SK-N-SH (cell line): ENCODE measurements around the gene CHEK2. TPM values are rescaled to one million over a fixed set of nuclear protein-coding genes. Genes with fewer than 3 reads are reported as not detected.

Source experiments
- CTCF ChIA-PET: fragments of 300-600, 350-600 bp; formaldehyde crosslinking; extraction: SDS; loops from one replicate; lab custom pipeline; 2021; lab: Yijun Ruan, JAX
- POLR2A ChIA-PET: fragments of 350-600 bp; sonication (Branson Sonifier 250); formaldehyde crosslinking; extraction: SDS; loops from one replicate; lab custom pipeline; 2020; ENCODE audit warnings: antibody characterized with exemption, inconsistent platforms; lab: Yijun Ruan, JAX
- DNase-seq: peaks from one replicate; pipeline ENCODE4 v3.0.0; 2012
- H2AFZ ChIP-seq: fragments of 200-600 bp; sonication (generic); 2 replicates; pipeline ENCODE4 v1.8.1; 2016; ENCODE audit warnings: antibody characterized with exemption, mild to moderate bottlenecking, low read depth
- H3F3A ChIP-seq: fragments of 200-600 bp; sonication (generic); replicated peaks from 2 replicates; pipeline ENCODE3; 2016; ENCODE audit warnings: antibody characterized with exemption, mild to moderate bottlenecking; ENCODE audit not compliant: insufficient read depth
- H3K27ac ChIP-seq, 2 experiments: fragments of 200-500 bp in 1 of 2; fragments of 200-600 bp in 1 of 2; sonication (Bioruptor generic) in 1 of 2; sonication (generic), shearing (Covaris generic) in 1 of 2; 2 replicates each; pipeline versions ENCODE4 v1.5.1 to v1.6.1; 2014 to 2016; ENCODE audit warnings: low read depth in 2 of 2, inconsistent platforms in 1 of 2, low read length in 1 of 2, mild to moderate bottlenecking in 1 of 2, mixed read lengths in 1 of 2
- H3K27me3 ChIP-seq: fragments of 200-600 bp; sonication (generic), shearing (Covaris generic); 2 replicates; pipeline ENCODE4 v1.6.1; 2016; ENCODE audit warnings: mixed run types; ENCODE audit not compliant: insufficient read depth
- H3K36me3 ChIP-seq, 2 experiments: fragments of 200-500 bp in 1 of 2; fragments of 200-600 bp in 1 of 2; sonication (Bioruptor generic) in 1 of 2; sonication (generic) in 1 of 2; replicated peaks in 1 of 2; 2 replicates each; pipeline versions ENCODE3 to v1.5.1; 2014 to 2016; ENCODE audit warnings: low read length in 1 of 2, mild to moderate bottlenecking in 1 of 2; ENCODE audit not compliant: insufficient read depth in 2 of 2, control insufficient read depth in 1 of 2
- H3K4me1 ChIP-seq, 2 experiments: fragments of 200-500 bp in 1 of 2; fragments of 200-600 bp in 1 of 2; sonication (Bioruptor generic) in 1 of 2; sonication (generic), shearing (Covaris generic) in 1 of 2; 2 replicates each; pipeline versions ENCODE4 v1.5.1 to v1.6.1; 2014 to 2016; ENCODE audit warnings: low read depth in 1 of 2, low read length in 1 of 2, mixed run types in 1 of 2; ENCODE audit not compliant: insufficient read depth in 2 of 2, control insufficient read depth in 1 of 2
- H3K4me2 ChIP-seq: fragments of 200-600 bp; sonication (generic), shearing (Covaris generic); 2 replicates; pipeline ENCODE4 v1.6.1; 2017; ENCODE audit warnings: mixed run types
- H3K4me3 ChIP-seq, 2 experiments: fragments of 200-500 bp in 1 of 2; fragments of 200-600 bp in 1 of 2; sonication (Bioruptor generic) in 1 of 2; sonication (generic), shearing (Covaris generic) in 1 of 2; 2 replicates each; pipeline versions ENCODE4 v1.5.1 to v1.8.1; 2014 to 2016; ENCODE audit warnings: low read depth in 2 of 2, inconsistent platforms in 1 of 2, low read length in 1 of 2, mild to moderate bottlenecking in 1 of 2, mixed read lengths in 1 of 2, moderate library complexity in 1 of 2
- H3K79me2 ChIP-seq: fragments of 200-600 bp; sonication (generic); 2 replicates; pipeline ENCODE4 v1.8.1; 2017; ENCODE audit warnings: mild to moderate bottlenecking; ENCODE audit not compliant: insufficient read depth
- H3K9ac ChIP-seq: fragments of 200-600 bp; sonication (generic); 2 replicates; pipeline ENCODE4 v1.6.1; 2017; ENCODE audit warnings: mixed run types
- H3K9me2 ChIP-seq: fragments of 200-600 bp; sonication (generic); 2 replicates; pipeline ENCODE4 v1.6.1; 2017; ENCODE audit warnings: mixed run types
- H3K9me3 ChIP-seq: fragments of 200-600 bp; sonication (generic); 2 replicates; pipeline ENCODE4 v1.6.1; 2017; ENCODE audit warnings: mixed run types, mild to moderate bottlenecking, moderate library complexity
- H4K20me1 ChIP-seq: fragments of 200-600 bp; sonication (generic); 2 replicates; pipeline ENCODE4 v1.6.1; 2017; ENCODE audit warnings: mild to moderate bottlenecking, mixed run types; ENCODE audit not compliant: insufficient read depth
- FOXM1 ChIP-seq: IDR thresholded peaks from 2 replicates; pipeline ENCODE4 v1.4.0; 2012; ENCODE audit warnings: low read depth, mild to moderate bottlenecking
- GABPA ChIP-seq: IDR thresholded peaks from 2 replicates; pipeline ENCODE4 v1.4.0; 2012; ENCODE audit warnings: low read depth, mild to moderate bottlenecking
- JUND ChIP-seq: IDR thresholded peaks from 2 replicates; pipeline ENCODE4 v1.4.0; 2012
- MEF2A ChIP-seq: IDR thresholded peaks from 2 replicates; pipeline ENCODE4 v1.4.0; 2012; ENCODE audit warnings: low read depth, borderline replicate concordance
- MXI1 ChIP-seq: IDR thresholded peaks from 2 replicates; pipeline ENCODE4 v1.6.1; 2012; ENCODE audit warnings: mild to moderate bottlenecking, low read depth, low read length, improper control_type of control experiment
- NRF1 ChIP-seq: IDR thresholded peaks from 2 replicates; pipeline ENCODE4 v1.6.1; 2012; ENCODE audit warnings: low read depth, mild to moderate bottlenecking, low read length
- RAD21 ChIP-seq: IDR thresholded peaks from 2 replicates; pipeline ENCODE4 v1.6.1; 2012; ENCODE audit warnings: mild to moderate bottlenecking, low read length
- RCOR1 ChIP-seq: fragments of 150-350 bp; IDR thresholded peaks from 2 replicates; pipeline ENCODE4 v1.6.1; 2017; ENCODE audit warnings: antibody characterized with exemption, low read length
- RFX5 ChIP-seq: IDR thresholded peaks from 2 replicates; pipeline ENCODE4 v1.6.1; 2012; ENCODE audit warnings: mild to moderate bottlenecking, improper control_type of control experiment, low read length
- RXRA ChIP-seq: IDR thresholded peaks from 2 replicates; pipeline ENCODE4 v1.4.0; 2012; ENCODE audit warnings: low read depth, mild to moderate bottlenecking, borderline replicate concordance
- SIN3A ChIP-seq: IDR thresholded peaks from 2 replicates; pipeline ENCODE4 v1.6.1; 2012; ENCODE audit warnings: low read depth, mild to moderate bottlenecking, low read length, moderate library complexity, borderline replicate concordance
- SMC3 ChIP-seq: IDR thresholded peaks from 2 replicates; pipeline ENCODE4 v1.6.1; 2012; ENCODE audit warnings: low read depth, low read length, improper control_type of control experiment
- TAF1 ChIP-seq: IDR thresholded peaks from 2 replicates; pipeline ENCODE4 v1.6.1; 2012; ENCODE audit warnings: low read depth, mild to moderate bottlenecking, low read length, moderate library complexity, borderline replicate concordance
- YY1 ChIP-seq: IDR thresholded peaks from 2 replicates; pipeline ENCODE4 v1.4.0; 2012; ENCODE audit warnings: low read depth, mild to moderate bottlenecking
- WGBS: methylation state at CpG from one replicate; pipeline ENCODE4 v1.1.6; 2017; ENCODE audit warnings: low lambda C conversion rate; 5-methylcytosine and 5-hydroxymethylcytosine counted together
- polyA plus RNA-seq, 3 experiments: library from polyadenylated mRNA; depleted of rRNA; stranded (reverse); fragments of >200 nt; gene quantifications; 2 replicates each; pipeline ENCODE4 v1.2.3, GENCODE V29; 2012
- TF ChIP-seq, protein P1 (sequence below): IDR thresholded peaks from 2 replicates; pipeline ENCODE4 v1.4.0; 2012; ENCODE audit warnings: low read depth, borderline replicate concordance
- TF ChIP-seq, protein P2 (sequence below): fragments of 200-600 bp; sonication (generic); IDR thresholded peaks from 2 replicates; pipeline ENCODE4 v1.6.1; 2017; ENCODE audit warnings: antibody characterized with exemption, mild to moderate bottlenecking, moderate library complexity
- TF ChIP-seq, protein P3 (sequence below): IDR thresholded peaks from 2 replicates; pipeline ENCODE4 v1.6.1; 2012; ENCODE audit warnings: mild to moderate bottlenecking, low read depth, low read length, moderate library complexity
- TF ChIP-seq, protein P4 (sequence below): fragments of 150-350 bp; IDR thresholded peaks from 2 replicates; pipeline ENCODE4 v1.6.1; 2017; ENCODE audit warnings: antibody characterized with exemption, low read length, low read depth, borderline replicate concordance
- TF ChIP-seq, protein P5 (sequence below): fragments of 150-350 bp; IDR thresholded peaks from 2 replicates; pipeline ENCODE4 v1.6.1; 2016; ENCODE audit warnings: mild to moderate bottlenecking, low read depth, low read length

CHEK2 gene
- polyA plus RNA-seq, 1 of the 3 experiments (the other 2 are of a cell fraction): 12.0 TPM

DNA sequence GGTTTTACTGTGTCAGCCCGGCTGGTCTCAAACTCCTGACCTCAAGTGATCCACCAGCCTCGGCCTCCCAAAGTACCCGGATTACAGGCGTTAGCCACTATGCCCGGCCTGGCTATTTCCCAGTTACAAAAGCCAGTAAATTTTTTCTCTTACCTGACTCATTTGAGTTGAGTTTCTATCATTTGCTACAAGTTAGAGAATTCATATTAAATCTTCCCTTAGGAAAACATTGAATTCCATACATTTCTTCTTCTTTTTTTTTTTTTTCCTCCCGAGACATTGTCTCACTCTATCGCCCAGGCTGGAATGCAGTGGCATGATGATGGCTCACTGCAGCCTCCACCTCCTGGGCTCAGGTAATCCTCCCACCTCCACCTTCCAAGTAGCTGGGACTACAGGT lies 26.0 kb downstream of the CHEK2 start:
- Histone ChIP-seq H4K20me1 (no peaks in the 10 kb centered on the region), H3K9me2 (no peaks in the 10 kb centered on the region), H3K36me3 (peaks cover 0 to 10% of the 10 kb centered on the region in 2 experiments), H3K27ac (no peak overlapping the region), H3K9ac (no peak overlapping the region), H2AFZ (no peak overlapping the region), H3K27me3 (no peaks in the 10 kb centered on the region), H3K4me2 (no peak overlapping the region), H3K4me3 (no peak overlapping the region), H3K79me2 (no peaks in the 10 kb centered on the region), H3K4me1 (peaks cover 13 to 23% of the 10 kb centered on the region in 2 experiments; a peak in 2 of 4 replicates), H3K9me3 (no peaks in the 10 kb centered on the region), H3F3A (peaks cover 26% of the 10 kb centered on the region)
- DNase-seq: no peak
- POLR2A ChIA-PET: no interaction called here
- TF ChIP-seq JUND: no peak
- TF ChIP-seq RCOR1: no peak
- no peak for TF ChIP-seq RFX5
- no peak for TF ChIP-seq YY1
- no peak for TF ChIP-seq MXI1
- TF ChIP-seq, protein P1, sequence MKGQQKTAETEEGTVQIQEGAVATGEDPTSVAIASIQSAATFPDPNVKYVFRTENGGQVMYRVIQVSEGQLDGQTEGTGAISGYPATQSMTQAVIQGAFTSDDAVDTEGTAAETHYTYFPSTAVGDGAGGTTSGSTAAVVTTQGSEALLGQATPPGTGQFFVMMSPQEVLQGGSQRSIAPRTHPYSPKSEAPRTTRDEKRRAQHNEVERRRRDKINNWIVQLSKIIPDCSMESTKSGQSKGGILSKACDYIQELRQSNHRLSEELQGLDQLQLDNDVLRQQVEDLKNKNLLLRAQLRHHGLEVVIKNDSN: no peak
- TF ChIP-seq, protein P2, sequence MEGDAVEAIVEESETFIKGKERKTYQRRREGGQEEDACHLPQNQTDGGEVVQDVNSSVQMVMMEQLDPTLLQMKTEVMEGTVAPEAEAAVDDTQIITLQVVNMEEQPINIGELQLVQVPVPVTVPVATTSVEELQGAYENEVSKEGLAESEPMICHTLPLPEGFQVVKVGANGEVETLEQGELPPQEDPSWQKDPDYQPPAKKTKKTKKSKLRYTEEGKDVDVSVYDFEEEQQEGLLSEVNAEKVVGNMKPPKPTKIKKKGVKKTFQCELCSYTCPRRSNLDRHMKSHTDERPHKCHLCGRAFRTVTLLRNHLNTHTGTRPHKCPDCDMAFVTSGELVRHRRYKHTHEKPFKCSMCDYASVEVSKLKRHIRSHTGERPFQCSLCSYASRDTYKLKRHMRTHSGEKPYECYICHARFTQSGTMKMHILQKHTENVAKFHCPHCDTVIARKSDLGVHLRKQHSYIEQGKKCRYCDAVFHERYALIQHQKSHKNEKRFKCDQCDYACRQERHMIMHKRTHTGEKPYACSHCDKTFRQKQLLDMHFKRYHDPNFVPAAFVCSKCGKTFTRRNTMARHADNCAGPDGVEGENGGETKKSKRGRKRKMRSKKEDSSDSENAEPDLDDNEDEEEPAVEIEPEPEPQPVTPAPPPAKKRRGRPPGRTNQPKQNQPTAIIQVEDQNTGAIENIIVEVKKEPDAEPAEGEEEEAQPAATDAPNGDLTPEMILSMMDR: no peak
- TF ChIP-seq GABPA: no peak
- TF ChIP-seq, protein P3, sequence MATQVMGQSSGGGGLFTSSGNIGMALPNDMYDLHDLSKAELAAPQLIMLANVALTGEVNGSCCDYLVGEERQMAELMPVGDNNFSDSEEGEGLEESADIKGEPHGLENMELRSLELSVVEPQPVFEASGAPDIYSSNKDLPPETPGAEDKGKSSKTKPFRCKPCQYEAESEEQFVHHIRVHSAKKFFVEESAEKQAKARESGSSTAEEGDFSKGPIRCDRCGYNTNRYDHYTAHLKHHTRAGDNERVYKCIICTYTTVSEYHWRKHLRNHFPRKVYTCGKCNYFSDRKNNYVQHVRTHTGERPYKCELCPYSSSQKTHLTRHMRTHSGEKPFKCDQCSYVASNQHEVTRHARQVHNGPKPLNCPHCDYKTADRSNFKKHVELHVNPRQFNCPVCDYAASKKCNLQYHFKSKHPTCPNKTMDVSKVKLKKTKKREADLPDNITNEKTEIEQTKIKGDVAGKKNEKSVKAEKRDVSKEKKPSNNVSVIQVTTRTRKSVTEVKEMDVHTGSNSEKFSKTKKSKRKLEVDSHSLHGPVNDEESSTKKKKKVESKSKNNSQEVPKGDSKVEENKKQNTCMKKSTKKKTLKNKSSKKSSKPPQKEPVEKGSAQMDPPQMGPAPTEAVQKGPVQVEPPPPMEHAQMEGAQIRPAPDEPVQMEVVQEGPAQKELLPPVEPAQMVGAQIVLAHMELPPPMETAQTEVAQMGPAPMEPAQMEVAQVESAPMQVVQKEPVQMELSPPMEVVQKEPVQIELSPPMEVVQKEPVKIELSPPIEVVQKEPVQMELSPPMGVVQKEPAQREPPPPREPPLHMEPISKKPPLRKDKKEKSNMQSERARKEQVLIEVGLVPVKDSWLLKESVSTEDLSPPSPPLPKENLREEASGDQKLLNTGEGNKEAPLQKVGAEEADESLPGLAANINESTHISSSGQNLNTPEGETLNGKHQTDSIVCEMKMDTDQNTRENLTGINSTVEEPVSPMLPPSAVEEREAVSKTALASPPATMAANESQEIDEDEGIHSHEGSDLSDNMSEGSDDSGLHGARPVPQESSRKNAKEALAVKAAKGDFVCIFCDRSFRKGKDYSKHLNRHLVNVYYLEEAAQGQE: no peak
- no peak for TF ChIP-seq RAD21
- no peak for TF ChIP-seq NRF1
- TF ChIP-seq, protein P4, sequence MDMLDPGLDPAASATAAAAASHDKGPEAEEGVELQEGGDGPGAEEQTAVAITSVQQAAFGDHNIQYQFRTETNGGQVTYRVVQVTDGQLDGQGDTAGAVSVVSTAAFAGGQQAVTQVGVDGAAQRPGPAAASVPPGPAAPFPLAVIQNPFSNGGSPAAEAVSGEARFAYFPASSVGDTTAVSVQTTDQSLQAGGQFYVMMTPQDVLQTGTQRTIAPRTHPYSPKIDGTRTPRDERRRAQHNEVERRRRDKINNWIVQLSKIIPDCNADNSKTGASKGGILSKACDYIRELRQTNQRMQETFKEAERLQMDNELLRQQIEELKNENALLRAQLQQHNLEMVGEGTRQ: no peak
- TF ChIP-seq FOXM1: no peak
- no peak for TF ChIP-seq SIN3A
- TF ChIP-seq, protein P5, sequence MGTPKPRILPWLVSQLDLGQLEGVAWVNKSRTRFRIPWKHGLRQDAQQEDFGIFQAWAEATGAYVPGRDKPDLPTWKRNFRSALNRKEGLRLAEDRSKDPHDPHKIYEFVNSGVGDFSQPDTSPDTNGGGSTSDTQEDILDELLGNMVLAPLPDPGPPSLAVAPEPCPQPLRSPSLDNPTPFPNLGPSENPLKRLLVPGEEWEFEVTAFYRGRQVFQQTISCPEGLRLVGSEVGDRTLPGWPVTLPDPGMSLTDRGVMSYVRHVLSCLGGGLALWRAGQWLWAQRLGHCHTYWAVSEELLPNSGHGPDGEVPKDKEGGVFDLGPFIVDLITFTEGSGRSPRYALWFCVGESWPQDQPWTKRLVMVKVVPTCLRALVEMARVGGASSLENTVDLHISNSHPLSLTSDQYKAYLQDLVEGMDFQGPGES: no peak
- TF ChIP-seq MEF2A: no peak
- TF ChIP-seq SMC3: no peak
- TF ChIP-seq RXRA: no peak
- TF ChIP-seq TAF1: no peak
- 92% methylated on average over 7 of the region's 7 CpGs for WGBS
- CTCF ChIA-PET: interaction anchor here (1.8 kb wide), 1 partner anchor 115 kb away, joined by 4 read pairs; no protein-coding TSS in a partner anchor
